ENCODE measurements around the gene SH2D3C. TPM values are rescaled to one million over a fixed set of nuclear protein-coding genes. Genes with fewer than 3 reads are reported as not detected.
A peak's percentile ranks its signal among the peaks of the same experiment; 100 is the strongest.

The SH2D3C gene
- total and polyA plus RNA-seq, 10 of the 15 experiments (the other 5 are each of a cell fraction or from before 2014, with no cell fraction given): 1.2 to 23.5 (median 16.2) TPM

DNA sequence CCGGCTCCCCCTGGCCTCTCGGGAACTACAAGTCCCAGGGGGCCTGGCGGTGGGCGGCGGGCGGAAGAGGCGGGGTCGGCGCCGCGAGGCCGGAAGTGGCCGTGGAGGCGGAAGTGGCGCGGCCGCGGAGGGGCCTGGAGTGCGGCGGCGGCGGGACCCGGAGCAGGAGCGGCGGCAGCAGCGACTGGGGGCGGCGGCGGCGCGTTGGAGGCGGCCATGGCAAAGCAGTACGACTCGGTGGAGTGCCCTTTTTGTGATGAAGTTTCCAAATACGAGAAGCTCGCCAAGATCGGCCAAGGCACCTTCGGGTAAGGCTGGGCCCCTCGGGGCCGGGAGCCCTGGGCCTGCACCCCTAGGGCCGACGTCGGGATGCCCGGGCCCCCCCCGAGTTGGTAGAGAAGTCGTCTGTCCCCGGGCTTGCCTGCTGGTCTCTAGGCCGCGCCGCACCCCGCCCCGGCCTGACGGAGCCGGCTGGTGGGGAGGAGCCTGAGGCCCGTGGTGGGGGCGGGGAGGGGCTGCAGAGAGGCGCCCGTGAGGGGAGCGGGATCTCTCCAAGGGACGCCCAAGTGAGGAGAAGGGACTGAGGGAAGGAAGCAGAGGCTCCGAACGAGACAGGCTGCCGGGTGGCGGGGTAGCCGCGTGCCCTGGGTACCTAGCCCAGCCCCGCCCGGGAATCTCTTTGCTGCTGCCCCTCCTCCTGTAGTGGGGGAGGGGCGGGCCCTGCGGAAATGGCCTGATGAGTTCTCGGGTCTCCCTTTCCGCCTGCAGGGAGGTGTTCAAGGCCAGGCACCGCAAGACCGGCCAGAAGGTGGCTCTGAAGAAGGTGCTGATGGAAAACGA lies 7.7 kb upstream of the SH2D3C start, which contains the start of gene CDK9 (continued):
- TF ChIP-seq, protein P1, sequence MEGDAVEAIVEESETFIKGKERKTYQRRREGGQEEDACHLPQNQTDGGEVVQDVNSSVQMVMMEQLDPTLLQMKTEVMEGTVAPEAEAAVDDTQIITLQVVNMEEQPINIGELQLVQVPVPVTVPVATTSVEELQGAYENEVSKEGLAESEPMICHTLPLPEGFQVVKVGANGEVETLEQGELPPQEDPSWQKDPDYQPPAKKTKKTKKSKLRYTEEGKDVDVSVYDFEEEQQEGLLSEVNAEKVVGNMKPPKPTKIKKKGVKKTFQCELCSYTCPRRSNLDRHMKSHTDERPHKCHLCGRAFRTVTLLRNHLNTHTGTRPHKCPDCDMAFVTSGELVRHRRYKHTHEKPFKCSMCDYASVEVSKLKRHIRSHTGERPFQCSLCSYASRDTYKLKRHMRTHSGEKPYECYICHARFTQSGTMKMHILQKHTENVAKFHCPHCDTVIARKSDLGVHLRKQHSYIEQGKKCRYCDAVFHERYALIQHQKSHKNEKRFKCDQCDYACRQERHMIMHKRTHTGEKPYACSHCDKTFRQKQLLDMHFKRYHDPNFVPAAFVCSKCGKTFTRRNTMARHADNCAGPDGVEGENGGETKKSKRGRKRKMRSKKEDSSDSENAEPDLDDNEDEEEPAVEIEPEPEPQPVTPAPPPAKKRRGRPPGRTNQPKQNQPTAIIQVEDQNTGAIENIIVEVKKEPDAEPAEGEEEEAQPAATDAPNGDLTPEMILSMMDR (IDR thresholded peaks at IDR 0.05 in 2 of 3, conservative IDR thresholded peaks at IDR 0.05 in 1 of 3; ENCODE audit: control insufficient read depth in 2 of 3, extremely low read depth in 1 of 3, insufficient read depth in 1 of 3, low read depth in 3 of 3, low read length in 3 of 3): peak in 2 of 3 experiments; percentile 4 to 12; a peak in 2 of 6 replicates
- no peak for TF ChIP-seq CBX5 (IDR thresholded peaks at IDR 0.05; ENCODE audit: low read depth)
- peak; percentile 29 for TF ChIP-seq LARP7 (IDR thresholded peaks at IDR 0.05)
- TF ChIP-seq TAF1 (IDR thresholded peaks at IDR 0.05; ENCODE audit: borderline replicate concordance, low read depth, low read length): peak; percentile 57; the same call in 1 of the 2 replicates
- TF ChIP-seq SP1 (IDR thresholded peaks at IDR 0.05; ENCODE audit: low read depth, low read length): no peak
- no peak for TF ChIP-seq TCF7 (IDR thresholded peaks at IDR 0.05; ENCODE audit: borderline replicate concordance)
- TF ChIP-seq NR2C1 (IDR thresholded peaks at IDR 0.05): peak; percentile 55
- no peak for TF ChIP-seq KAT2A (conservative IDR thresholded peaks at IDR 0.05; ENCODE audit: control insufficient read depth, low read depth, low read length)
- TF ChIP-seq MTA3 (IDR thresholded peaks at IDR 0.05; ENCODE audit: borderline replicate concordance, low read length): no peak
- no peak for TF ChIP-seq NFXL1 (IDR thresholded peaks at IDR 0.05; ENCODE audit: borderline replicate concordance)
- no peak for TF ChIP-seq ZNF384 (IDR thresholded peaks at IDR 0.05; ENCODE audit: borderline replicate concordance, low read depth, low read length)
- TF ChIP-seq HCFC1 (IDR thresholded peaks at IDR 0.05; ENCODE audit: low read length): peak; percentile 82
- peak; percentile 27; the same call in 1 of the 2 replicates for TF ChIP-seq TCF12 (IDR thresholded peaks at IDR 0.05; ENCODE audit: low read depth, low read length)
- no peak for TF ChIP-seq EP300 (IDR thresholded peaks at IDR 0.05; ENCODE audit: borderline replicate concordance in 1 of 2, control insufficient read depth in 1 of 2, low read depth in 2 of 2, low read length in 2 of 2)
- TF ChIP-seq JUND (IDR thresholded peaks at IDR 0.05; ENCODE audit: low read depth, low read length): no peak
- TF ChIP-seq TARDBP (IDR thresholded peaks at IDR 0.05; ENCODE audit: borderline replicate concordance): peak; percentile 64; the same call in 1 of the 2 replicates
- TF ChIP-seq ETV6 (conservative IDR thresholded peaks at IDR 0.05 in 1 of 2, IDR thresholded peaks at IDR 0.05 in 1 of 2; ENCODE audit: borderline replicate concordance in 1 of 2, low read depth in 1 of 2): no peak
- peak; percentile 42; the same call in 1 of the 2 replicates for TF ChIP-seq RAD21 (IDR thresholded peaks at IDR 0.05; ENCODE audit: insufficient read depth, low read depth, low read length)
- peak in 1 of 2 experiments; percentile 57; a peak in 2 of 3 replicates for TF ChIP-seq EGR1 (IDR thresholded peaks at IDR 0.05; ENCODE audit: borderline replicate concordance in 1 of 2, low read depth in 2 of 2, low read length in 2 of 2)
- no peak for TF ChIP-seq CHD4 (IDR thresholded peaks at IDR 0.05)
- no peak for TF ChIP-seq BCL11A (IDR thresholded peaks at IDR 0.05; ENCODE audit: low read depth, low read length)
- no peak for TF ChIP-seq ASH2L (IDR thresholded peaks at IDR 0.05; ENCODE audit: borderline replicate concordance, low read depth)
- TF ChIP-seq ESRRA (IDR thresholded peaks at IDR 0.05; ENCODE audit: low read length): no peak
- no peak for TF ChIP-seq MEF2B (IDR thresholded peaks at IDR 0.05; ENCODE audit: partially characterized antibody, poor library complexity, severe bottlenecking)
- no peak for TF ChIP-seq RBBP5 (conservative IDR thresholded peaks at IDR 0.05)
- no peak for TF ChIP-seq WRNIP1 (IDR thresholded peaks at IDR 0.05; ENCODE audit: borderline replicate concordance, low read depth, low read length)
- TF ChIP-seq NFYB (IDR thresholded peaks at IDR 0.05; ENCODE audit: insufficient read depth, low read depth, low read length): no peak
- 0 out of 2 replicates have a peak, but pooled peaks have one; percentile 19 for TF ChIP-seq RCOR1 (conservative IDR thresholded peaks at IDR 0.05; ENCODE audit: low read depth, low read length)

All from GM12878 (cell line).